H54 (cell line): ENCODE results near the gene SLITRK4.

ENCODE experiments used
- DNase-seq: peaks from one replicate; pipeline ENCODE4 v3.0.0; 2011; ENCODE audit warnings: low spot score, mixed read lengths; ENCODE audit not compliant: insufficient read length
- FAIRE-seq: peaks from 3 replicates; lab custom pipeline; 2011; peaks lifted over from hg19 to GRCh38; lab: Jason Lieb, UNC
- POLR2A ChIP-seq: IDR thresholded peaks from 2 replicates; pipeline ENCODE4 v1.6.1; 2011; ENCODE audit warnings: low read depth, mild to moderate bottlenecking, low read length

SLITRK4 gene, protein sequence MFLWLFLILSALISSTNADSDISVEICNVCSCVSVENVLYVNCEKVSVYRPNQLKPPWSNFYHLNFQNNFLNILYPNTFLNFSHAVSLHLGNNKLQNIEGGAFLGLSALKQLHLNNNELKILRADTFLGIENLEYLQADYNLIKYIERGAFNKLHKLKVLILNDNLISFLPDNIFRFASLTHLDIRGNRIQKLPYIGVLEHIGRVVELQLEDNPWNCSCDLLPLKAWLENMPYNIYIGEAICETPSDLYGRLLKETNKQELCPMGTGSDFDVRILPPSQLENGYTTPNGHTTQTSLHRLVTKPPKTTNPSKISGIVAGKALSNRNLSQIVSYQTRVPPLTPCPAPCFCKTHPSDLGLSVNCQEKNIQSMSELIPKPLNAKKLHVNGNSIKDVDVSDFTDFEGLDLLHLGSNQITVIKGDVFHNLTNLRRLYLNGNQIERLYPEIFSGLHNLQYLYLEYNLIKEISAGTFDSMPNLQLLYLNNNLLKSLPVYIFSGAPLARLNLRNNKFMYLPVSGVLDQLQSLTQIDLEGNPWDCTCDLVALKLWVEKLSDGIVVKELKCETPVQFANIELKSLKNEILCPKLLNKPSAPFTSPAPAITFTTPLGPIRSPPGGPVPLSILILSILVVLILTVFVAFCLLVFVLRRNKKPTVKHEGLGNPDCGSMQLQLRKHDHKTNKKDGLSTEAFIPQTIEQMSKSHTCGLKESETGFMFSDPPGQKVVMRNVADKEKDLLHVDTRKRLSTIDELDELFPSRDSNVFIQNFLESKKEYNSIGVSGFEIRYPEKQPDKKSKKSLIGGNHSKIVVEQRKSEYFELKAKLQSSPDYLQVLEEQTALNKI

GRCh38 chrX:143635915-143636314 lies at the start of gene SLITRK4:
TSS of gene SLITRK4 (minus strand) at chrX:143636101. CDS start at chrX:143631108, 4,993 bp downstream.
- FAIRE-seq (no peak), DNase-seq (no peak)
- no peak for TF ChIP-seq POLR2A

DNA sequence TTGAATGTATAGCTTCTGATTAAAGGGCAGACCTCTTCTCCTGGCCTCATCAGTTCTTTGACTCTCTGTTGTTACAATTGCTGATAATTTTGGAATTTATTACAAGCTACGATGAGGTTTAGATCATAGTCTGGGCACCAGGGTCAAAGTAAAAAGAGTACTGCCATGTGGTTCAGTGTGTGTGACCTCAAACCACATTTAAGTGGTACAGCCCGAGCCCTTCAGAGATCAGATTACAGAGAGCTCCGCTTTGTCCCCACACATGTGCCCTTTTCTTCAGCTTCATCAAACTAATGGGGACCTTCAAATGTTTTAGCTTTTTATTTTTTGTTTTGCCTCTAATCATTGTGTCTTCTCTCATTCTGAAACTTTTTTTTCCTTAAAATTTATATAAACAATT lies 47.6 kb upstream of the SLITRK4 start:
- no peak for FAIRE-seq
- no peak for DNase-seq
- no peak for TF ChIP-seq POLR2A

GRCh38 chrX:143674926-143675325 lies 39.0 kb upstream of the SLITRK4 start:
- TF ChIP-seq POLR2A: no peak
- FAIRE-seq (no peak), DNase-seq (no peak)

- no peak for TF ChIP-seq POLR2A
- FAIRE-seq (peak; percentile 11), DNase-seq (no peak)
Measured at GRCh38 chrX:143669395-143669794, 33.5 kb upstream of the SLITRK4 start.

GRCh38 chrX:143664302-143664701 lies 28.4 kb upstream of the SLITRK4 start:
- no peak for TF ChIP-seq POLR2A
- FAIRE-seq: no peak
- no peak for DNase-seq

GRCh38 chrX:143663755-143664154 lies 27.9 kb upstream of the SLITRK4 start:
- DNase-seq (no peak), FAIRE-seq (no peak)
- no peak for TF ChIP-seq POLR2A

- no peak for DNase-seq
- no peak for TF ChIP-seq POLR2A
- no peak for FAIRE-seq
Measured at GRCh38 chrX:143661286-143661685, 25.4 kb upstream of the SLITRK4 start.

DNA sequence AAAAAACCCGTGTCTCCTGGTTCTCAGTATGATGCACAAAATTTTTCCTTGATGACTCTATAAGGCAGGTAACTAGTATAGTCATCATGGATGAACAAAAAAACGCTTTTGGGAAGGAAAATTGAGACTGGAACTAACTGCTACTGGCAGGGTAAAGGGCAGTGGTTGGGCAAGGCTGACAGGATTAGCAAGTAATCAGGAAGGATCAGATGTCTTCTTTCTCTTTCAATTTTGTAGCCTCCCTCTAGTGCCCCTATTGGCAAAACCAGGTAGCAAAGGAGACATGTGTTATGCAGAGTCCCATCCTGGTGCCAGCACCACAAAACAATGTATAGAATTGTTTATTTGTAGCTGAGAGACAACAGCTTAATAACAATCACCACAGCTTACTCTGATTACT lies 12.8 kb upstream of the SLITRK4 start:
- no peak for TF ChIP-seq POLR2A
- FAIRE-seq (peak; percentile 50), DNase-seq (no peak)

DNA sequence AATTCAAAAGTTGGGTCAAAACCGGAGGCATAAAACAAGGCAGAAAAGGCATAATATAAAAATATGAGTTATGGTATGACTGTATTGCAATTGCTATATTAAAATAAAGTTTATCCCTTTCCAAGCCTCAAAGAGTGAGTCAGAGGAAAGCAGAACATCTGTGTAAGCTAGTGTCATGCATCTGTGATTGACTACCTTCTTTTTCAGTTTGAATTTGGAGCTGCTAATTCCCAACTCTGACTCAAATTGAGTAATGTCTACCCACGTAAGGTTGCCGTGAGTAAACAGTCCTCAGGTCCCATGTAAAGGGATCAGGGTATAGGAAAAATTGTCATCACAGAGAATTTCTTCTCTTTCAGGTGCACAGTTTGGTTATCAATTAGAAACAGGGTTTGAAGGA lies 6.5 kb upstream of the SLITRK4 start:
- DNase-seq (no peak), FAIRE-seq (no peak)
- TF ChIP-seq POLR2A: no peak

DNA sequence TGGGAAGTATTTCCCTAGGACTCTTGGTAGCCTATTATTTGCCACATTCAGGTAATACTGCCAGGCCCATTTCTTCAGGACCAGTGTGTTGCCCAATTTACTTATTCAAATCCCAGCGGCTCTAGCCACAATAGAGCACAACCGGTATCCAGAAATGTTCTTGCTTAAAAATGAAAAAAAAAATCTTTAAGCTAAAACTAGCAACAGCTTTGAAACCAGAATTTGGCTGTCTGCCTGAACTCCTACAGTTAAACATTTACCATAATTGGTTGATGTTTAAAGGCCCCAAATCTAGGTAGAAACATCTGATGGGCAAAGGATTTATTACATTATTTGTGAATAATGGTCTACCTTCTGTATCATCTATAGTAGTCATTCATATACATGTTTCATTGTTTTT lies 930 bp upstream of the SLITRK4 start:
- FAIRE-seq: no peak

DNA sequence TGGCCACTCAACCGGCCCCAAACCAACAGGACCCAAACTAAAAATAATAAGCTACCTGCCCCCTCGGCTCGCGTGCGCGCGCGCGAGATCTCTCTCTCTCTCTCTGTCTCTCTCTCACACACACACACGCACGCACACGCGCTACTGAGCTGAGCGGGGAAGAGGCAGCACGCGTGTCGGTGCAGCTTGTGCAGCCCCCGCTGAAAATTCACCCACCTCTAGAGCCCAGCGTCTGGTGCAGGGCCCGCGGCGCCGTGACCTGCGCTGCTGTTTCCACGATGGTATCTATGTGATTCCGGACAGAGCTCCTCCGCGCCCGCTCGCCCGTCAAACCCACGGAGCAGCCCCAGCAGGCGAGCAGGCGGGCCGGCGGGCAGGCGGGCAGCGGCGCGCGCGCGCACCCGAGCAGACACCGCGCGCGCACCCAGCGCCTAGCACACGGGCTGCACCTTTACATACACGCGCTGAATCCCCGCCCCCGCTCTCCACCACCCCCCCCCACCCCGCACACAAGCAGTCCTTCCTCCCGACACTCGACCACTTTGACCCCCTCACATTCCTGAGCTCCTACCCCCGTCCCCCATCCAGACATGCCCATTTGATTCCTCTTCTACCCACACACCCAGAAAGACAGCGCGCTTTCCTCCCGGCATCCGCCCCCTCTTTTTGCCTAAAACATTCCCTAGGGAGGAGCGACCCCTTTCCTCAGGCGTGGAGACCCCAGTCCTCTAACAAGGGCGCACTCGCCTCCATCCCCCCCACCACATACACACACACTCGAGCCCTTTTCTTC lies 1.0 kb downstream of the SLITRK4 start:
- FAIRE-seq (no peak), DNase-seq (peak; percentile 33)
- TF ChIP-seq POLR2A: no peak

More for the DNA sequence above, 930 bp upstream of the SLITRK4 start:
- no peak for DNase-seq
- no peak for TF ChIP-seq POLR2A

DNA sequence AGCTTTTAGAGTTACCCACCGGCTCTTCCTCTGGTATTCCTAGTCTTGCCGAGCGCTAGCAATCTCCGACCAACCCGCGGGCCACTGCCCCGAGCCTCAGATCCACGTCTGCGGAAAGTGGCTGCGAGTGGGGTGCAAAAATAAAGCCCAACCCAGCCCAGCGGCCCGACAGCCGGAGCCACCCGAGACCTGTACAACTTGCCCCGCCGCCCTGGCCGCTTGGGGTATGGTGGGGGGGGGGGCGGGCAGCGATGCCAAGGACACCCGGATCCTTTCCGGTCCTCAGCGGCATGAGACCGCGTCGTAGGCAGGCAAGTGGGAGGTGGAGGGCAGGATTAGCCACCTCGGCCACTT lies 1.6 kb downstream of the SLITRK4 start:
- TF ChIP-seq POLR2A: no peak
- no peak for FAIRE-seq
- no peak for DNase-seq

- FAIRE-seq: no peak
- DNase-seq: no peak
- TF ChIP-seq POLR2A: no peak
Measured at GRCh38 chrX:143633461-143634308, 2.2 kb downstream of the SLITRK4 start.
